ENCODE measurements around the gene KLKB1. TPM values are rescaled to one million over a fixed set of nuclear protein-coding genes. Genes with fewer than 3 reads are reported as not detected.

KLKB1 gene
- total RNA-seq, 2 experiments from 2014 or later, result not detected

GRCh38 chr4:186286581-186286980 is 59.3 kb downstream of the KLKB1 start:
- Mint-ChIP-seq H3K4me1 (no peaks in the 10 kb centered on the region), H3K27me3 (no peaks in the 10 kb centered on the region), H3K4me3 (no peak overlapping the region), H3K9me3 (no peaks in the 10 kb centered on the region), H3K27ac (no peak overlapping the region), H3K36me3 (ENCODE audit: low read depth) (no peaks in the 10 kb centered on the region)
- POLR2A ChIA-PET, result no interaction called here
- CTCF ChIA-PET, result no interaction called here
- DNase-seq, result no peak

DNA sequence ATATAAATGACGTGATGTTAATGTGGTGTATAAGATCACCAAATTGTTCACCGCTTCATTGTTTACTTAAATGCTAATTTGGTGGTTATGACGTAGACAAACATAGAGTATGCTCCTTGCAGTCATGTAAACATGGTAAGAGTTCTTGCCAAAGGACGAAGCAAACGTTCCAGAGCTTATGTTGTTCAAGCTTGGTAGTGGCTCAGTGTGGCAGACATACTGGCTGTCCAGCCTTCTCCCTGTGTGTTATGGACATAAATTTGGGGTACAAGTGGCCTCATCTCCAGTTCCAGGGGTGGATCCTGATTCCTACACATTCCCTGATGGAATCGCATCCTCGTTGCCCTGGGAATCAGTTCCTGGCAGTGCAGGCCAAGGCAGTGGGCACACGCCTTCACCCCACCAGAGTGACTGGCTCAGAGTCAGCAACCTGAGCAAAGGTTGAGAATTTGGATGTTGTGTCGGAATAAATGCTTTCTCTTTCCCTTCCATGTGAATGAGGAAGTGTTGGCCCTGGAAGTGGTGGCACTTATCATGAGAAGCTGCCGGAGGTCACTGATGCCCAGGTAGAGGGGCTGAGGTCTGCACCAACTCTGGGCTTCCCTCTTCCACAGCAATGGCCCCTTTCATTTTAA is 64.1 kb downstream of the KLKB1 start:
- H3K27ac Mint-ChIP-seq, result no peak overlapping the region
- H3K4me3 Mint-ChIP-seq, result no peak overlapping the region
- H3K27me3 Mint-ChIP-seq, result no peaks in the 10 kb centered on the region
- DNase-seq, result no peak
- POLR2A ChIA-PET, result no interaction called here
- CTCF ChIA-PET, result no interaction called here
- H3K9me3 Mint-ChIP-seq, result no peaks in the 10 kb centered on the region
- H3K4me1 Mint-ChIP-seq, result no peaks in the 10 kb centered on the region
- no peaks in the 10 kb centered on the region for H3K36me3 Mint-ChIP-seq (ENCODE audit: low read depth)

- Mint-ChIP-seq H3K4me3 (no peak overlapping the region), H3K27me3 (peaks cover 9% of the 10 kb centered on the region), H3K9me3 (no peaks in the 10 kb centered on the region), H3K27ac (no peak overlapping the region), H3K4me1 (no peaks in the 10 kb centered on the region), H3K36me3 (ENCODE audit: low read depth) (no peaks in the 10 kb centered on the region)
- no peak for DNase-seq
- ChIA-PET POLR2A (no interaction called here), CTCF (no interaction called here)
Observed at GRCh38 chr4:186294160-186294559, 66.9 kb downstream of the KLKB1 start.

GRCh38 chr4:186296481-186296880 is 69.2 kb downstream of the KLKB1 start:
- Mint-ChIP-seq H3K4me3 (no peak overlapping the region), H3K4me1 (no peaks in the 10 kb centered on the region), H3K36me3 (ENCODE audit: low read depth) (no peaks in the 10 kb centered on the region), H3K27me3 (peaks cover 9% of the 10 kb centered on the region), H3K9me3 (no peaks in the 10 kb centered on the region), H3K27ac (no peak overlapping the region)
- POLR2A ChIA-PET, result no interaction called here
- CTCF ChIA-PET, result interaction anchor here (1.5 kb wide), 1 partner anchor 291 kb away, joined by 10 read pairs; no protein-coding TSS in a partner anchor
- no peak for DNase-seq

DNA sequence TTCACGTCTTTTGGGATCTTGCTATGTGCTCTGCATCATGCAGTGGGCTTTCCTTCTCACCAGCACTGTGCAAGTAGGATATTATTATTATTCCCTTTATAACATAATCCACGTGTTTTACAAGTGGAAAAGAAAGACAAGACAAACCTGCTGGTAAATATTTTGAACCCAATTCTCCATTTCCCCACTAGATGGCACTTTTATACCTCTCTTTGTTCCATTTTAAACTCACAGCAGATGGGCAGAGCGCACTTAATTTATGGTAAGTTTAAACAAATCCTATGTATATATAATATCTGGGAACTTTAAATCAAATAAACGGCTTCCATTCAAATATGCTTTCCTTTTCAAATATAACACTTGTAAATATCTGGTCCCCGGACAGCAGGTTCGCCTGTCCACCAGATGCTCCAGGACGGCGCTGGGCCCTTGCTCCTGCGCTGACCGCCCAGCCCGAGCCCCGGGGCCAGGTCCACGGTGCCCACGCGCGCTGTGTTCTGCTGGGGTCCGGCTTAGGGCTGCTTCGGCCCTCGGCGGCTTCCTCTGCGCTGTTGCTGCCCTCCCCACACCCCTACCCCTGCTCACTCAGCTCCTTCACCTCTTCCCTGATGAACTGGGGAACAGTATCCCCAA is 69.8 kb downstream of the KLKB1 start:
- DNase-seq, result no peak
- CTCF ChIA-PET, result interaction anchor here (0.7 to 1.5 kb wide), 2 partner anchors 290 to 291 kb away, joined by 5 to 10 read pairs; no protein-coding TSS in a partner anchor
- POLR2A ChIA-PET, result no interaction called here
- Mint-ChIP-seq H3K9me3 (no peaks in the 10 kb centered on the region), H3K36me3 (ENCODE audit: low read depth) (no peaks in the 10 kb centered on the region), H3K4me3 (no peak overlapping the region), H3K27ac (no peak overlapping the region), H3K27me3 (peaks cover 9% of the 10 kb centered on the region), H3K4me1 (no peaks in the 10 kb centered on the region)

DNA sequence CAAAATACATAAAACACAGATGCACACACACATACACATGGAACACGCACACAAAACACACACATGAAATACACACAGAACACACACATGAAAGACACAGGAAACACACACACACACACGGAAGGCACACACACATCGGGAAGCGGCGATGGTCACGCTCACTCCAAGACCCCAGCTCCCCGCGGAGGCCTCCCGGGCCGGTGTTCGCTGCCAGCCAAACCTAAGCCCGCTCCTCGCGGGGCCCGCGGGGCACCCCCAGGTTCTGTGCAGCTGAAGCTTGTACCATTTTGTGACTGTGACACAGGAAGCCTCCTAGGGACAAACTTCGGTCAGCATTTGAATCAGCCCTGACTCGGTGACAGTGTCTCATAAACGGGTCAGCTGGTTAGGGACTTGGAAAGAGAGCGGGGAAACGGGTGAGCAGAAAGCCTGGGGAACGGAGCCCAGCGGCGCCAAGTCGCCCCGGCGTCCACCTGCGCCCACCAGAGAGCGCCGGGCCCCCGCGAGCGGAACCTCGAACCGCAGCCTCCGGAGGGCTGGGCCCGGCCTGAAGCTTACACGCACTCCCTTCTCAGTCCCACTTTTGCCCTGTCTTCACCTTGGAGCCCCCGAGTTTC is 70.8 kb downstream of the KLKB1 start:
- Mint-ChIP-seq H3K9me3 (no peaks in the 10 kb centered on the region), H3K36me3 (ENCODE audit: low read depth) (no peaks in the 10 kb centered on the region), H3K4me1 (no peaks in the 10 kb centered on the region), H3K27ac (no peak overlapping the region), H3K27me3 (peaks cover 10% of the 10 kb centered on the region), H3K4me3 (no peak overlapping the region)
- CTCF ChIA-PET, result interaction anchor here (0.7 to 1.8 kb wide), 2 partner anchors 289 kb away, joined by 5 to 8 read pairs; no protein-coding TSS in a partner anchor
- POLR2A ChIA-PET, result no interaction called here
- no peak for DNase-seq

DNA sequence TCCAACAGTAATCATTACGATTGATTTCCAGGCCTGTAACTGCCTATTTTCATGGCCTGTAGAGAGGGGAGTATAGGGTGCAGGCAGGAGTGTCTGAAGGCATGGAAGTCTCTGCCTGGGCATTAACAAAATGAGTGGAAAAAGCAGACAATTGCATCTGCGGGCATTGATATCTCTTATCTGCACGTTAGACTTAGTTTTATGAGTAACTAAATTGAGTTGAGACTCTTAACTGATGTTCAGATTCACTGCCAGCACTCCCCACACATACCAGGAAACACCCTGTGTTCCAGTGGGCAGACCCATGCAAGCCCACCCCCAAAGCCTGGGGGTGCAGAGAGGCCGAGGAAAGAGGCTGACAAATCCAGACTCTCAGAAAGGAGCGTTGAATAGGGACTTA is 72.0 kb downstream of the KLKB1 start:
- DNase-seq, result no peak
- no peak overlapping the region for H3K27ac Mint-ChIP-seq
- no peaks in the 10 kb centered on the region for H3K4me1 Mint-ChIP-seq
- H3K36me3 Mint-ChIP-seq (ENCODE audit: low read depth), result no peaks in the 10 kb centered on the region
- no peak overlapping the region for H3K4me3 Mint-ChIP-seq
- peaks cover 10% of the 10 kb centered on the region for H3K27me3 Mint-ChIP-seq
- ChIA-PET POLR2A (no interaction called here), CTCF (interaction anchor here (0.7 to 1.8 kb wide), 2 partner anchors 193 to 288 kb away, joined by 3 to 8 read pairs; no protein-coding TSS in a partner anchor)
- H3K9me3 Mint-ChIP-seq, result no peaks in the 10 kb centered on the region

- POLR2A ChIA-PET, result no interaction called here
- Mint-ChIP-seq H3K27me3 (peaks cover 10% of the 10 kb centered on the region), H3K36me3 (ENCODE audit: low read depth) (no peaks in the 10 kb centered on the region), H3K27ac (no peak overlapping the region), H3K9me3 (no peaks in the 10 kb centered on the region), H3K4me3 (no peak overlapping the region), H3K4me1 (no peaks in the 10 kb centered on the region)
- no peak for DNase-seq
- CTCF ChIA-PET, result no interaction called here
Observed at GRCh38 chr4:186300659-186301390, 73.5 kb downstream of the KLKB1 start.

DNA sequence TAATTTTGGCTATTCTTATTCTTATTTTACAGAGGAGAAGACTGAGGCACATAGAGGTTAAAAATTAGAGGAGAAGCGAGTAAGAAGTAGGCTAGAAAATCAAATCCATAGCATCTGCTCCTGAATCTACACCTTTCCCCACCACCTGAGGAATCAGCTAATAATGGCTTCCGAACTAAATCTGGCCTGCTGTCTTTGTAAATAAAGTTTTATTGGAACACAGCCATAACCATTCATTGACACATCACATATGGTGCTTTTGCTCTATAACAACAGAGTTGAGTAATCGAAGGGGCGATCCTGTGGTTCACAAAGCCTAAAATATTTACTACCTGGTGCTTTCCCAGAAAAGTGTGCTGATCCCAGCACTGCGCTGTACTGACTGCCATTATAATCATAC is 76.9 kb downstream of the KLKB1 start:
- no peak overlapping the region for H3K4me3 Mint-ChIP-seq
- ChIA-PET CTCF (no interaction called here), POLR2A (no interaction called here)
- DNase-seq, result no peak
- H3K4me1 Mint-ChIP-seq, result no peaks in the 10 kb centered on the region
- H3K36me3 Mint-ChIP-seq (ENCODE audit: low read depth), result no peaks in the 10 kb centered on the region
- H3K27ac Mint-ChIP-seq, result no peak overlapping the region
- peaks cover 1% of the 10 kb centered on the region for H3K27me3 Mint-ChIP-seq
- no peaks in the 10 kb centered on the region for H3K9me3 Mint-ChIP-seq

DNA sequence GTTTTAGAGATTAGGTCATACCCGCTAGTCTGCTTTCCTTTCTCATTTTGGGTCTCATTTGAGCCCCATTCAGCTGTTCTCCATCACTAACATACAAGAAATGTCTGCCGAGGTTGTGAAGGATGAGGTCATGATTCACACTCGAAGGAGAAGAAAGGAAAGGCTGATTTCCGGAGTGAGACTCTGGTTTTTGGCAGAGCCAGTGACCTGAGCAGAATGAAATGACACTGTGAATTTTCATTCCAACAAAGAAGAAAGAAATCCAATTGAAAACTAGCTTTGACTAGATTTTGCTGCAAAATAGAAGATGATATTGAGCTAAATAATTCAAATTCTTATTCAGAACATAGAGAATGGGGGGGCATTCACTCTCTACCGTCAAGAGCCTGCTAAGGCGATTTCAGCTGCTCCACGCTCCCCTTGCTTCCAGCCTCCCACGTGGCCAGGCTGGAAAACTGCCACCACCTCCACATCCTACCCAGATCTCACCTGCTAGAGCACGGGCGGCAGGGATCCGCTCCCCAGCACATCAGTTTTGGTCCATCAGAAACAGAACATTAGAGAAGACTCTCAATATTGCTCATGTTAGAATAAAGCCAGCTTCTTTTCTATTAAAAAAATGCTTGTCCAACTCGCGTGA is 77.7 kb downstream of the KLKB1 start:
- Mint-ChIP-seq H3K4me3 (no peak overlapping the region), H3K27me3 (peaks cover 1% of the 10 kb centered on the region), H3K36me3 (ENCODE audit: low read depth) (no peaks in the 10 kb centered on the region), H3K27ac (no peak overlapping the region), H3K4me1 (no peaks in the 10 kb centered on the region), H3K9me3 (no peaks in the 10 kb centered on the region)
- DNase-seq, result no peak
- ChIA-PET POLR2A (no interaction called here), CTCF (no interaction called here)

DNA sequence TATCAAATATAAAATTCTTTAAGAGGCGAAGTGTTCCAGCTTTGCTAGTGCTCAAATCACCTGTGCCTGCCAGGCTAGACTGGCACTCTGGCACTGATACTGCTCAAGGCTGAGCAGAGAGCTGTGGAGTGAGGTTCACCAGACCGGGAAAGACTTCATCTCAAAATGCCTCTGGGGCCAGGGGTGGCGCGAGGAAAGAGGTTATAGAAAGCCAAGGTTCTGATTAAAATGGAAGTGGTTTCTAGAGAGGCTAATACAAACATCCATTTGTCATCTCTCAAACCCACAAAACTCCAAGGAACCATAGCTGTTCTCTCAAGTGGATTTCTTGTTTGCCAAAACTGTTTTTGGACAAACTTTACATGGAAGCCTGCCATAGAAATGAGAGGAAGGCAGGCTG is 80.2 kb downstream of the KLKB1 start:
- ChIA-PET CTCF (no interaction called here), POLR2A (no interaction called here)
- no peaks in the 10 kb centered on the region for H3K4me1 Mint-ChIP-seq
- DNase-seq, result no peak
- peaks cover under 1% of the 10 kb centered on the region for H3K27me3 Mint-ChIP-seq
- H3K36me3 Mint-ChIP-seq (ENCODE audit: low read depth), result no peaks in the 10 kb centered on the region
- H3K27ac Mint-ChIP-seq, result no peak overlapping the region
- no peak overlapping the region for H3K4me3 Mint-ChIP-seq
- H3K9me3 Mint-ChIP-seq, result no peaks in the 10 kb centered on the region

GRCh38 chr4:186307916-186308315 is 80.6 kb downstream of the KLKB1 start:
- no peak overlapping the region for H3K4me3 Mint-ChIP-seq
- H3K9me3 Mint-ChIP-seq, result no peaks in the 10 kb centered on the region
- no peak for DNase-seq
- no peaks in the 10 kb centered on the region for H3K27me3 Mint-ChIP-seq
- H3K4me1 Mint-ChIP-seq, result no peaks in the 10 kb centered on the region
- CTCF ChIA-PET, result no interaction called here
- POLR2A ChIA-PET, result no interaction called here
- no peak overlapping the region for H3K27ac Mint-ChIP-seq
- no peaks in the 10 kb centered on the region for H3K36me3 Mint-ChIP-seq (ENCODE audit: low read depth)
